K562 (cell line): Measurements from ENCODE around the gene PPL. TPM values are rescaled to one million over a fixed set of nuclear protein-coding genes. Genes with fewer than 3 reads are reported as not detected.

Experiments
- ATAC-seq: fragments of 200-7000 bp; cut with Tn5 transposase; 3 replicates; pipeline ENCODE4 v1.9.1; 2020; ENCODE audit warnings: moderate library complexity
- BruUV-seq: library from RNA; stranded (reverse); fragments of 400-500 nt; replicated peaks from 2 replicates; lab custom pipeline; 2021; lab: Mats Ljungman, UMichigan
- CTCF ChIA-PET: fragments of 300-600 bp; formaldehyde crosslinking; extraction: SDS; loops from one replicate; lab custom pipeline; 2021; ENCODE audit warnings: low intra/inter-chr PET ratio; lab: Yijun Ruan, JAX
- POLR2A ChIA-PET: fragments of 300-600, 350-650 bp; sonication (Branson Sonifier 250); formaldehyde crosslinking; extraction: SDS; loops from one replicate; lab custom pipeline; 2021; ENCODE audit warnings: antibody characterized with exemption, inconsistent platforms; lab: Yijun Ruan, JAX
- DNase-seq, 4 experiments: peaks; one replicate each; pipeline versions ENCODE4 v3.0.0 to v3.0.0-alpha.2; 2011 to 2018; ENCODE audit warnings: low spot score in 3 of 4, mixed read lengths in 3 of 4; ENCODE audit errors: extremely low read depth in 1 of 4
- FAIRE-seq: peaks from 2 replicates; lab custom pipeline; 2011; peaks lifted over from hg19 to GRCh38; lab: Jason Lieb, UNC
- H2AFZ ChIP-seq: 2 replicates; pipeline ENCODE4 v1.6.0; 2011; ENCODE audit warnings: low read depth, low read length, control low read depth, inconsistent platforms
- H3K27ac ChIP-seq: fragments of 200-600 bp; 3 replicates; pipeline ENCODE4 v1.8.0; 2011; ENCODE audit warnings: low read depth, mild to moderate bottlenecking, control low read depth, inconsistent platforms, low read length, moderate library complexity, mixed read lengths; ENCODE audit errors: extremely low read depth
- H3K27me3 ChIP-seq, 2 experiments: fragments of 300-600 bp in 1 of 2; 2 replicates in 1 of 2; 3 replicates in 1 of 2; pipeline versions ENCODE4 v1.6.0 to v1.8.0; 2011; ENCODE audit warnings: inconsistent platforms in 2 of 2, low read length in 2 of 2, mild to moderate bottlenecking in 1 of 2, mixed read lengths in 1 of 2, moderate library complexity in 1 of 2; ENCODE audit not compliant: control insufficient read depth in 2 of 2, insufficient read depth in 2 of 2
- H3K36me3 ChIP-seq: fragments of 300-600 bp; 3 replicates; pipeline ENCODE4 v1.8.0; 2011; ENCODE audit warnings: mild to moderate bottlenecking, low read length, inconsistent platforms; ENCODE audit not compliant: control insufficient read depth, insufficient read depth
- H3K4me1 ChIP-seq, 2 experiments: fragments of 200-600 bp in 1 of 2; replicated peaks in 1 of 2; 2 replicates in 1 of 2; 3 replicates in 1 of 2; pipeline versions ENCODE4 v1.5.1 to v1.8.0; 2011; ENCODE audit warnings: inconsistent platforms in 2 of 2, low read length in 2 of 2, mild to moderate bottlenecking in 1 of 2, mixed read lengths in 1 of 2, moderate library complexity in 1 of 2; ENCODE audit not compliant: control insufficient read depth in 2 of 2, insufficient read depth in 2 of 2
- H3K4me2 ChIP-seq: 2 replicates; pipeline ENCODE4 v1.6.1; 2011; ENCODE audit warnings: low read length, control low read depth, inconsistent platforms, mixed read lengths; ENCODE audit not compliant: insufficient read depth
- H3K4me3 ChIP-seq: fragments of 200-600 bp; sonication (generic), shearing (Covaris generic); 2 replicates; pipeline ENCODE4 v1.5.1; 2016; ENCODE audit warnings: control low read depth, inconsistent platforms
- H3K79me2 ChIP-seq: fragments of 200-600 bp; 3 replicates; pipeline ENCODE4 v1.8.0; 2011; ENCODE audit warnings: low read length, inconsistent platforms; ENCODE audit not compliant: control insufficient read depth, insufficient read depth
- H3K9ac ChIP-seq, 2 experiments: 2 replicates each; pipeline versions ENCODE4 v1.6.0 to v1.6.1; 2011; ENCODE audit warnings: low read depth in 2 of 2, low read length in 2 of 2, control low read depth in 1 of 2, inconsistent platforms in 1 of 2, mild to moderate bottlenecking in 1 of 2, mixed read lengths in 1 of 2; ENCODE audit not compliant: insufficient read depth in 1 of 2
- H3K9me1 ChIP-seq: one replicate; pipeline ENCODE4 v1.6.0; 2011; ENCODE audit warnings: inconsistent platforms, mild to moderate bottlenecking, low read length, moderate library complexity; ENCODE audit not compliant: control insufficient read depth, insufficient read depth
- H3K9me3 ChIP-seq: replicated peaks from 2 replicates; pipeline ENCODE4 v1.5.1; 2011; ENCODE audit warnings: low read depth, low read length, inconsistent platforms; ENCODE audit not compliant: control insufficient read depth, insufficient read depth
- H4K20me1 ChIP-seq: replicated peaks from 2 replicates; pipeline ENCODE4 v1.6.1; 2011; ENCODE audit warnings: low read length, inconsistent platforms, mixed read lengths; ENCODE audit not compliant: control insufficient read depth, insufficient read depth
- FOXJ3 ChIP-seq: sonication (generic); formaldehyde crosslinking; IDR thresholded peaks from 2 replicates; pipeline ENCODE4 v1.4.0; 2020; ENCODE audit warnings: mild to moderate bottlenecking, missing genetic modification reagents
- GTF2A2 ChIP-seq: IDR thresholded peaks from 2 replicates; pipeline ENCODE4 v1.6.1; 2016; ENCODE audit warnings: mild to moderate bottlenecking, missing genetic modification characterization, missing compliant biosample characterization
- HIVEP1 ChIP-seq: fragments of 250-450 bp; sonication (Bioruptor Pico); IDR thresholded peaks from 2 replicates; pipeline ENCODE4 v1.4.0; 2020; ENCODE audit warnings: mild to moderate bottlenecking
- HOXB6 ChIP-seq: fragments of 250-450 bp; sonication (Bioruptor Pico); IDR thresholded peaks from 2 replicates; pipeline ENCODE4 v1.5.1; 2022; ENCODE audit warnings: mild to moderate bottlenecking, borderline replicate concordance
- IFI16 ChIP-seq: fragments of 250-450 bp; sonication (Bioruptor Pico); IDR thresholded peaks from 2 replicates; pipeline ENCODE4 v2.1.2; 2022; ENCODE audit warnings: mild to moderate bottlenecking, inconsistent platforms
- NR4A1 ChIP-seq, 2 experiments: fragments of 250-450 bp in 1 of 2; fragments of 450-650 bp in 1 of 2; sonication (Bioruptor Pico) in 1 of 2; IDR thresholded peaks; 2 replicates each; pipeline versions ENCODE4 v1.4.0 to v1.6.1; 2016 to 2020; ENCODE audit warnings: mild to moderate bottlenecking in 2 of 2, missing compliant biosample characterization in 1 of 2, missing genetic modification characterization in 1 of 2, moderate library complexity in 1 of 2
- NRF1 ChIP-seq, 2 experiments: fragments of 450-650 bp; IDR thresholded peaks in 1 of 2; conservative IDR thresholded peaks in 1 of 2; 2 replicates each; pipeline ENCODE4 v1.6.1; 2014; ENCODE audit warnings: mild to moderate bottlenecking in 2 of 2
- WGBS: fragments of 100-300 bp; shearing (Covaris generic); methylation state at CpG from one replicate; pipeline ENCODE4 v1.1.6; 2016; ENCODE audit warnings: low coverage, mixed read lengths; ENCODE audit not compliant: insufficient coverage; ENCODE audit errors: missing lambda C conversion rate; 5-methylcytosine and 5-hydroxymethylcytosine counted together
- in situ Hi-C: fragments of 300-500 bp; cut with MboI; formaldehyde crosslinking; loops from 4 replicates; pipeline ENCODE4 v1.15.0; 2018; ENCODE audit warnings: inconsistent platforms, mixed read lengths
- intact Hi-C: fragments of 100-400 bp; cut with micrococcal nuclease; formaldehyde crosslinking; loops from 2 replicates; pipeline ENCODE4 v1.14.2; 2022
- polyA plus RNA-seq, 8 experiments: library from polyadenylated mRNA; depleted of rRNA in 4 of 8; stranded (reverse) in 5 of 8; unstranded in 3 of 8; fragments of >200 nt; fragmentation: Nextera tagmentation in 2 of 8; fragmentation: Illumina TruSeq in 1 of 8; extraction: Ambion mirVana in 2 of 8; extraction: Trizol in 1 of 8; gene quantifications; 2 replicates each; pipeline versions ENCODE4 v1.2.1 to v1.2.3, GENCODE V29; 2011 to 2014; ENCODE audit warnings: inconsistent platforms in 1 of 8, missing spikeins in 1 of 8
- total RNA-seq, 7 experiments: library from RNA; depleted of rRNA in 6 of 7; stranded (reverse); fragments of >200 nt in 6 of 7; fragmentation: Illumina TruSeq in 2 of 7; extraction: Trizol in 2 of 7; gene quantifications; 2 replicates each; pipeline versions ENCODE4 v1.2.1 to v1.2.3, GENCODE V29; 2011 to 2021; ENCODE audit warnings: low replicate concordance in 1 of 7
- TF ChIP-seq, protein P1 (sequence below): sonication (generic); formaldehyde crosslinking; IDR thresholded peaks from 2 replicates; pipeline ENCODE4 v1.8.0; 2022; ENCODE audit warnings: missing genetic modification reagents, mild to moderate bottlenecking, borderline replicate concordance
- TF ChIP-seq, protein P2 (sequence below): sonication (generic); formaldehyde crosslinking; IDR thresholded peaks from 2 replicates; pipeline ENCODE4 v1.8.1; 2023; ENCODE audit warnings: mild to moderate bottlenecking, missing genetic modification reagents, moderate library complexity
- TF ChIP-seq, protein P3 (sequence below): fragments of 450-650 bp; IDR thresholded peaks from 2 replicates; pipeline ENCODE4 v1.6.1; 2016; ENCODE audit warnings: low read depth

PPL gene
- total and polyA plus RNA-seq, 9 of the 15 experiments (the other 6 are each of a cell fraction or from before 2014, with no cell fraction given), result 0.01 to 0.15 (median 0.07) TPM; not detected in 3

DNA sequence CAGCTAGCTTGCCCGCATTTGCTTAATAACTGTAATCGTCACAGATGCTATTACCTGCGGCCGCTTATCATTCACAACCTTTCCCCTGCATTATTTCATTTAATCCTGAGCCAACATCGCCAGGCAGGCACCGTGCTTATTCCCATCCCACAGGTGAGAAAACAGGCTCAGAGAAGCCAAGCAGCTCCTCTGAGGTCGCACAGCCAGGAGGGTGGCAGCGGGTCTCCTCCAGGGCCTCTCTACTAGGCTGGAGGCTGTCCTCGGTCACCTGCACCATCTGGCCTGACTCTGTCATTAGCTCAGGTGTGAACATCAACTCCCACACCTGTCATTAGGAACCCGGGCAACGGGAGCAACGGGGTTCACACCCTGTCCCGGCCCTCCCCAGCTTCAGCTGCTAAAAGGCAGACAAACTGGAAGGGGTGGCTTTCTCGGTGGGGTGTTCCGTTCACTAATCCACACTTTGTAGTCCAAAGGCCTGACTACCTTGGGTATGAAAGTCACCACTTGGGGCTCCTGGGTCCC lies 3.0 kb downstream of the PPL start:
- POLR2A ChIA-PET, result interaction anchor here (0.6 to 1.9 kb wide), 2 partner anchors 12 to 269 kb away, joined by 3 to 9 read pairs; no protein-coding TSS in a partner anchor
- no peaks in the 10 kb centered on the region for H3K79me2 ChIP-seq
- in situ Hi-C loops, result no loop called here
- no peak overlapping the region for H3K4me3 ChIP-seq
- H3K4me1 ChIP-seq, result peaks cover 0 to 18% of the 10 kb centered on the region in 2 experiments; a peak in 3 of 5 replicates
- 16% methylated on average over 15 of the region's 15 CpGs for WGBS
- H3K9ac ChIP-seq, result no peak overlapping the region
- no peak for DNase-seq
- H3K36me3 ChIP-seq, result no peaks in the 10 kb centered on the region
- ATAC-seq, result no peak
- intact Hi-C loops, result loop anchor here (10.0 kb wide), 1 partner anchor 49 kb away; no protein-coding TSS in a partner anchor
- H3K4me2 ChIP-seq, result no peak overlapping the region
- CTCF ChIA-PET, result no interaction called here
- no peaks in the 10 kb centered on the region for H3K9me3 ChIP-seq
- H4K20me1 ChIP-seq, result peaks cover 25% of the 10 kb centered on the region
- BruUV-seq, result no TSS peak
- no peak overlapping the region for H2AFZ ChIP-seq
- peaks cover 51 to 82% of the 10 kb centered on the region in 2 experiments for H3K27me3 ChIP-seq
- no peak overlapping the region for H3K27ac ChIP-seq
- FAIRE-seq, result no peak
- H3K9me1 ChIP-seq, result no peaks in the 10 kb centered on the region
- TF ChIP-seq, protein P1, sequence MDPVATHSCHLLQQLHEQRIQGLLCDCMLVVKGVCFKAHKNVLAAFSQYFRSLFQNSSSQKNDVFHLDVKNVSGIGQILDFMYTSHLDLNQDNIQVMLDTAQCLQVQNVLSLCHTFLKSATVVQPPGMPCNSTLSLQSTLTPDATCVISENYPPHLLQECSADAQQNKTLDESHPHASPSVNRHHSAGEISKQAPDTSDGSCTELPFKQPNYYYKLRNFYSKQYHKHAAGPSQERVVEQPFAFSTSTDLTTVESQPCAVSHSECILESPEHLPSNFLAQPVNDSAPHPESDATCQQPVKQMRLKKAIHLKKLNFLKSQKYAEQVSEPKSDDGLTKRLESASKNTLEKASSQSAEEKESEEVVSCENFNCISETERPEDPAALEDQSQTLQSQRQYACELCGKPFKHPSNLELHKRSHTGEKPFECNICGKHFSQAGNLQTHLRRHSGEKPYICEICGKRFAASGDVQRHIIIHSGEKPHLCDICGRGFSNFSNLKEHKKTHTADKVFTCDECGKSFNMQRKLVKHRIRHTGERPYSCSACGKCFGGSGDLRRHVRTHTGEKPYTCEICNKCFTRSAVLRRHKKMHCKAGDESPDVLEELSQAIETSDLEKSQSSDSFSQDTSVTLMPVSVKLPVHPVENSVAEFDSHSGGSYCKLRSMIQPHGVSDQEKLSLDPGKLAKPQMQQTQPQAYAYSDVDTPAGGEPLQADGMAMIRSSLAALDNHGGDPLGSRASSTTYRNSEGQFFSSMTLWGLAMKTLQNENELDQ (CRISPR knock-in tag), result no peak
- TF ChIP-seq IFI16 (CRISPR knock-in tag) (no peak), FOXJ3 (CRISPR knock-in tag) (no peak), NR4A1 (CRISPR knock-in tag; IDR thresholded peaks at IDR 0.05) (no peak), NR4A1 (tag; IDR thresholded peaks at IDR 0.05) (no peak), NRF1 (conservative IDR thresholded peaks at IDR 0.05 in 1 of 2, IDR thresholded peaks at IDR 0.05 in 1 of 2) (no peak), HOXB6 (no peak), HIVEP1 (CRISPR knock-in tag) (no peak), GTF2A2 (tag) (no peak)
- TF ChIP-seq, protein P2, sequence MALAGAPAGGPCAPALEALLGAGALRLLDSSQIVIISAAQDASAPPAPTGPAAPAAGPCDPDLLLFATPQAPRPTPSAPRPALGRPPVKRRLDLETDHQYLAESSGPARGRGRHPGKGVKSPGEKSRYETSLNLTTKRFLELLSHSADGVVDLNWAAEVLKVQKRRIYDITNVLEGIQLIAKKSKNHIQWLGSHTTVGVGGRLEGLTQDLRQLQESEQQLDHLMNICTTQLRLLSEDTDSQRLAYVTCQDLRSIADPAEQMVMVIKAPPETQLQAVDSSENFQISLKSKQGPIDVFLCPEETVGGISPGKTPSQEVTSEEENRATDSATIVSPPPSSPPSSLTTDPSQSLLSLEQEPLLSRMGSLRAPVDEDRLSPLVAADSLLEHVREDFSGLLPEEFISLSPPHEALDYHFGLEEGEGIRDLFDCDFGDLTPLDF (CRISPR knock-in tag), result no peak
- TF ChIP-seq, protein P3, sequence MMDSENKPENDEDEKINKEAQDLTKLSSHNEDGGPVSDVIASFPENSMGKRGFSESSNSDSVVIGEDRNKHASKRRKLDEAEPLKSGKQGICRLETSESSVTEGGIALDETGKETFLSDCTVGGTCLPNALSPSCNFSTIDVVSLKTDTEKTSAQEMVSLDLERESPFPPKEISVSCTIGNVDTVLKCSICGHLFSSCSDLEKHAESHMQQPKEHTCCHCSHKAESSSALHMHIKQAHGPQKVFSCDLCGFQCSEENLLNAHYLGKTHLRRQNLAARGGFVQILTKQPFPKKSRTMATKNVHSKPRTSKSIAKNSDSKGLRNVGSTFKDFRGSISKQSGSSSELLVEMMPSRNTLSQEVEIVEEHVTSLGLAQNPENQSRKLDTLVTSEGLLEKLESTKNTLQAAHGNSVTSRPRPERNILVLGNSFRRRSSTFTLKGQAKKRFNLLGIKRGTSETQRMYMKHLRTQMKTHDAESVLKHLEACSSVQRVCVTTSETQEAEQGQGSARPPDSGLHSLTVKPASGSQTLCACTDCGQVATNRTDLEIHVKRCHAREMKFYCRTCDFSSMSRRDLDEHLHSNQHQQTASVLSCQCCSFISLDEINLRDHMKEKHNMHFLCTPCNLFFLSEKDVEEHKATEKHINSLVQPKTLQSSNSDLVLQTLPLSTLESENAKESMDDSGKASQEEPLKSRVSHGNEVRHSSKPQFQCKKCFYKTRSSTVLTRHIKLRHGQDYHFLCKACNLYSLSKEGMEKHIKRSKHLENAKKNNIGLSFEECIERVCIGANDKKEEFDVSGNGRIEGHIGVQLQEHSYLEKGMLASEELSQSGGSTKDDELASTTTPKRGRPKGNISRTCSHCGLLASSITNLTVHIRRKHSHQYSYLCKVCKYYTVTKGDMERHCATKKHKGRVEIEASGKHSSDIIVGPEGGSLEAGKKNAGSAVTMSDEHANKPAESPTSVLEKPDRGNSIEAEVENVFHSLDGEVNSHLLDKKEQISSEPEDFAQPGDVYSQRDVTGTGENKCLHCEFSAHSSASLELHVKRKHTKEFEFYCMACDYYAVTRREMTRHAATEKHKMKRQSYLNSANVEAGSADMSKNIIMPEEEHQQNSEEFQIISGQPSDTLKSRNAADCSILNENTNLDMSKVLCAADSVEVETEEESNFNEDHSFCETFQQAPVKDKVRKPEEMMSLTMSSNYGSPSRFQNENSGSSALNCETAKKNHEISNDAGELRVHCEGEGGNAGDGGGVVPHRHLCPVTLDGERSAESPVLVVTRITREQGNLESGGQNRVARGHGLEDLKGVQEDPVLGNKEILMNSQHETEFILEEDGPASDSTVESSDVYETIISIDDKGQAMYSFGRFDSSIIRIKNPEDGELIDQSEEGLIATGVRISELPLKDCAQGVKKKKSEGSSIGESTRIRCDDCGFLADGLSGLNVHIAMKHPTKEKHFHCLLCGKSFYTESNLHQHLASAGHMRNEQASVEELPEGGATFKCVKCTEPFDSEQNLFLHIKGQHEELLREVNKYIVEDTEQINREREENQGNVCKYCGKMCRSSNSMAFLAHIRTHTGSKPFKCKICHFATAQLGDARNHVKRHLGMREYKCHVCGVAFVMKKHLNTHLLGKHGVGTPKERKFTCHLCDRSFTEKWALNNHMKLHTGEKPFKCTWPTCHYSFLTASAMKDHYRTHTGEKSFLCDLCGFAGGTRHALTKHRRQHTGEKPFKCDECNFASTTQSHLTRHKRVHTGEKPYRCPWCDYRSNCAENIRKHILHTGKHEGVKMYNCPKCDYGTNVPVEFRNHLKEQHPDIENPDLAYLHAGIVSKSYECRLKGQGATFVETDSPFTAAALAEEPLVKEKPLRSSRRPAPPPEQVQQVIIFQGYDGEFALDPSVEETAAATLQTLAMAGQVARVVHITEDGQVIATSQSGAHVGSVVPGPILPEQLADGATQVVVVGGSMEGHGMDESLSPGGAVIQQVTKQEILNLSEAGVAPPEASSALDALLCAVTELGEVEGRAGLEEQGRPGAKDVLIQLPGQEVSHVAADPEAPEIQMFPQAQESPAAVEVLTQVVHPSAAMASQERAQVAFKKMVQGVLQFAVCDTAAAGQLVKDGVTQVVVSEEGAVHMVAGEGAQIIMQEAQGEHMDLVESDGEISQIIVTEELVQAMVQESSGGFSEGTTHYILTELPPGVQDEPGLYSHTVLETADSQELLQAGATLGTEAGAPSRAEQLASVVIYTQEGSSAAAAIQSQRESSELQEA, result no peak
